GM23338 (cell line): ENCODE results near the gene OPTN. TPM values are rescaled to one million over a fixed set of nuclear protein-coding genes. Genes with fewer than 3 reads are reported as not detected.
"Not testable (repeated sequence)": the region's sequence is repeated elsewhere in the genome, so short reads cannot be mapped to it uniquely, and the experiment has no call there.

Source experiments
- ATAC-seq: fragments of 200-7000 bp; cut with Tn5 transposase; 3 replicates; pipeline ENCODE4 v1.9.1; 2020
- DNase-seq: peaks from one replicate; pipeline ENCODE4 v3.0.0-alpha.2; 2015; ENCODE audit warnings: low spot score
- H2AFZ ChIP-seq: fragments of 200-600 bp; sonication (generic); 2 replicates; pipeline ENCODE4 v1.8.0; 2016; ENCODE audit warnings: antibody characterized with exemption, mild to moderate bottlenecking, moderate library complexity
- H3F3A ChIP-seq: fragments of 200-600 bp; sonication (generic); replicated peaks from 2 replicates; pipeline ENCODE4 v1.8.0; 2017; ENCODE audit warnings: antibody characterized with exemption, mixed run types, low read depth
- H3K27ac ChIP-seq: fragments of 200-600 bp; sonication (generic); 2 replicates; pipeline ENCODE4 v1.6.1; 2016; ENCODE audit warnings: low read depth
- H3K27me3 ChIP-seq: fragments of 200-600 bp; sonication (generic); 2 replicates; pipeline ENCODE4 v1.8.0; 2016; ENCODE audit warnings: mild to moderate bottlenecking, mixed run types, moderate library complexity; ENCODE audit not compliant: insufficient read depth
- H3K36me3 ChIP-seq: fragments of 200-600 bp; sonication (generic); 2 replicates; pipeline ENCODE4 v1.8.0; 2016; ENCODE audit warnings: mild to moderate bottlenecking; ENCODE audit not compliant: insufficient read depth
- H3K4me1 ChIP-seq: fragments of 200-600 bp; sonication (generic); 2 replicates; pipeline ENCODE4 v1.8.0; 2016; ENCODE audit warnings: mild to moderate bottlenecking, moderate library complexity; ENCODE audit not compliant: insufficient read depth
- H3K4me2 ChIP-seq: fragments of 200-600 bp; sonication (generic); 2 replicates; pipeline ENCODE4 v1.7.1; 2017; ENCODE audit warnings: mixed run types
- H3K4me3 ChIP-seq: fragments of 200-600 bp; sonication (generic); 2 replicates; pipeline ENCODE4 v1.6.1; 2016; ENCODE audit warnings: mixed run types
- H3K79me2 ChIP-seq: fragments of 200-600 bp; sonication (generic); replicated peaks from 2 replicates; pipeline ENCODE4 v1.8.0; 2017; ENCODE audit warnings: mild to moderate bottlenecking; ENCODE audit not compliant: insufficient read depth
- H3K9me2 ChIP-seq: fragments of 200-600 bp; sonication (generic); 2 replicates; pipeline ENCODE4 v1.8.0; 2017; ENCODE audit not compliant: insufficient read depth
- H4K20me1 ChIP-seq: fragments of 200-600 bp; sonication (generic); replicated peaks from 2 replicates; pipeline ENCODE4 v1.8.0; 2017; ENCODE audit warnings: mild to moderate bottlenecking; ENCODE audit not compliant: insufficient read depth
- H3K27ac Mint-ChIP-seq: 2 replicates; pipeline ENCODE4 v1.8.0; 2020; ENCODE audit warnings: inconsistent platforms, mild to moderate bottlenecking, moderate library complexity, mixed read lengths
- H3K27me3 Mint-ChIP-seq: 3 replicates; pipeline ENCODE4 v1.8.0; 2022; ENCODE audit warnings: low read depth, mild to moderate bottlenecking, moderate library complexity, mixed read lengths, inconsistent platforms; ENCODE audit not compliant: insufficient read depth, poor library complexity
- H3K36me3 Mint-ChIP-seq: 3 replicates; pipeline ENCODE4 v1.8.0; 2021; ENCODE audit warnings: low read depth, mild to moderate bottlenecking, inconsistent platforms, moderate library complexity, mixed read lengths
- H3K4me1 Mint-ChIP-seq: 3 replicates; pipeline ENCODE4 v1.8.0; 2020; ENCODE audit warnings: mild to moderate bottlenecking, inconsistent platforms, mixed read lengths
- H3K4me3 Mint-ChIP-seq: 3 replicates; pipeline ENCODE4 v1.8.0; 2021; ENCODE audit warnings: moderate library complexity, mild to moderate bottlenecking, inconsistent platforms, mixed read lengths
- H3K9me3 Mint-ChIP-seq: 3 replicates; pipeline ENCODE4 v1.8.0; 2020; ENCODE audit warnings: moderate library complexity, mild to moderate bottlenecking, inconsistent platforms, mixed read lengths
- CTCF ChIP-seq, 2 experiments: fragments of 200-600 bp in 1 of 2; sonication (generic) in 1 of 2; conservative IDR thresholded peaks; 2 replicates each; pipeline versions ENCODE4 v1.5.1 to v1.6.1; 2016 to 2017; ENCODE audit warnings: antibody characterized with exemption in 2 of 2, low read depth in 2 of 2, mild to moderate bottlenecking in 2 of 2, moderate library complexity in 1 of 2
- ETS1 ChIP-seq: IDR thresholded peaks from 2 replicates; pipeline ENCODE4 v1.6.1; 2016; ENCODE audit warnings: antibody characterized with exemption
- EZH2phosphoT487 ChIP-seq: fragments of 200-600 bp; sonication (generic); IDR thresholded peaks from one replicate; pipeline ENCODE4 v1.8.1; 2018; ENCODE audit warnings: antibody characterized with exemption; ENCODE audit not compliant: unreplicated experiment
- POLR2AphosphoS5 ChIP-seq: IDR thresholded peaks from 2 replicates; pipeline ENCODE4 v1.6.1; 2016; ENCODE audit warnings: antibody characterized with exemption, low read depth
- ZNF331 ChIP-seq: fragments of 250-450 bp; sonication (Bioruptor Pico); IDR thresholded peaks from 2 replicates; pipeline ENCODE4 v1.5.0; 2020; ENCODE audit warnings: low read depth, mild to moderate bottlenecking, moderate library complexity
- ZNF462 ChIP-seq: fragments of 250-450 bp; sonication (Bioruptor Pico); IDR thresholded peaks from 2 replicates; pipeline ENCODE4 v1.5.0; 2020; ENCODE audit warnings: mild to moderate bottlenecking, moderate library complexity
- polyA plus RNA-seq: library from polyadenylated mRNA; unstranded; fragments of >200 nt; fragmentation: Nextera tagmentation; extraction: Ambion mirVana; gene quantifications from 2 replicates; pipeline ENCODE4 v1.2.1, GENCODE V29; 2016
- total RNA-seq: library from RNA; depleted of rRNA; stranded (reverse); fragments of >200 nt; shearing (Covaris generic); gene quantifications from 2 replicates; pipeline ENCODE4 v1.2.3, GENCODE V29; 2014

The OPTN gene
- total and polyA plus RNA-seq, 2 experiments from 2014 or later = 6.0 to 13.0 TPM

GRCh38 chr10:13051126-13051694 lies 48.8 kb upstream of the OPTN start (continued):
- TF ChIP-seq ZNF462 (CRISPR knock-in tag) = no peak
- no peak for TF ChIP-seq ZNF331 (CRISPR knock-in tag)
- TF ChIP-seq ETS1 = no peak
- TF ChIP-seq POLR2AphosphoS5 = no peak
- no peak for TF ChIP-seq CTCF (conservative IDR thresholded peaks at IDR 0.05; ENCODE audit: low read depth in 2 of 2)
- TF ChIP-seq EZH2phosphoT487 = no peak

GRCh38 chr10:13053208-13053607 lies 46.8 kb upstream of the OPTN start:
- H3F3A ChIP-seq, H3K9me3 Mint-ChIP-seq, H3K36me3 ChIP-seq, H3K27ac ChIP-seq, ATAC-seq, H3K4me3 Mint-ChIP-seq, H3K27me3 Mint-ChIP-seq, DNase-seq, H3K9me2 ChIP-seq, H4K20me1 ChIP-seq, H3K36me3 Mint-ChIP-seq, H3K4me2 ChIP-seq, H3K79me2 ChIP-seq, H3K27ac Mint-ChIP-seq, H3K4me3 ChIP-seq, H2AFZ ChIP-seq, H3K27me3 ChIP-seq: not testable (repeated sequence)
- H3K4me1 ChIP-seq = peaks cover 11% of the 10 kb centered on the region
- peaks cover 31% of the 10 kb centered on the region for H3K4me1 Mint-ChIP-seq
